GM18867 (cell line): ENCODE data around the gene SOCS3.
"Not testable (repeated sequence)": the region's sequence is repeated elsewhere in the genome, so short reads cannot be mapped to it uniquely, and the experiment has no call there.

ENCODE experiments used
- ATAC-seq: cut with Tn5 transposase; IDR thresholded peaks from one replicate; pipeline ENCODE4 v1.9.1; 2021; ENCODE audit warnings: mild to moderate bottlenecking, moderate library complexity; ENCODE audit not compliant: unreplicated experiment

Gene SOCS3

GRCh38 chr17:78314683-78315354 lies 45.1 kb downstream of the SOCS3 start:
- ATAC-seq, result no peak

- peak; percentile 38 for ATAC-seq
Observed at GRCh38 chr17:78313735-78314648, 45.9 kb downstream of the SOCS3 start.

GRCh38 chr17:78309659-78310255 lies 50.1 kb downstream of the SOCS3 start:
- ATAC-seq, result not testable (repeated sequence)

GRCh38 chr17:78307887-78308638 lies 51.8 kb downstream of the SOCS3 start:
- no peak for ATAC-seq

GRCh38 chr17:78306913-78307312 lies 53.0 kb downstream of the SOCS3 start:
- no peak for ATAC-seq
